ENCODE data around the gene PACRG.

DNA sequence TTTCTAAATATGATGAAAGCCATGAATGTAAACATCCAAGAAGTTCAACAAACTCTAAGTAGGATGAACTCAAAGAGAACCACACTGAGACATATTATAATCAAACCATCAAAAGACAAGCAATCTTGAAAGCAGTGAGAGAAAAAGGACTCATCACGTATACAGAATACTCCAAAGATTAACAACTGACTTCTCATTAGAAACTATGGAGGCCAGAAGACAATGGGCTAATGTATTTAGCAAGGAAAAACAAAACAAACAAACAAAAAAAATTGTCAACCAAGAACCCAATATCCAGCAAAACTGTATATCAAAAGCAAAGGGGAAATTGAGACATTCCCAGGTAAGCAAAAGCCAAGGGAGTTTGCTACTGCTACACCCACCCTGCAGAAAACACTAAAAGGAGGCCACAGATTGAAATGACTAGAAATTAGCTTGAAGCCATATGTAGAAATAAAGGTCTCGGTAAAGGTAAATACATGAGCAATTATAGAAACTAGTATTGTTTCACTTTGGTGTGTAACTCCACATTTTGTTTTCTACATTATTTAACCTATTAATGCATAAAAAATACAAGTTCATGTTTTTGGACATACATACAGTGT lies 385.7 kb downstream of the PACRG start:
- TF ChIP-seq EZH2phosphoT487 (IDR thresholded peaks at IDR 0.05; ENCODE audit: unreplicated experiment) (no peak), POLR2AphosphoS5 (IDR thresholded peaks at IDR 0.05; ENCODE audit: low read depth) (no peak), EZH2 (IDR thresholded peaks at IDR 0.05; ENCODE audit: low read depth, unreplicated experiment) (no peak), CREB1 (CRISPR knock-in tag; IDR thresholded peaks at IDR 0.05; ENCODE audit: low read depth) (no peak)
- TF ChIP-seq, protein P1, sequence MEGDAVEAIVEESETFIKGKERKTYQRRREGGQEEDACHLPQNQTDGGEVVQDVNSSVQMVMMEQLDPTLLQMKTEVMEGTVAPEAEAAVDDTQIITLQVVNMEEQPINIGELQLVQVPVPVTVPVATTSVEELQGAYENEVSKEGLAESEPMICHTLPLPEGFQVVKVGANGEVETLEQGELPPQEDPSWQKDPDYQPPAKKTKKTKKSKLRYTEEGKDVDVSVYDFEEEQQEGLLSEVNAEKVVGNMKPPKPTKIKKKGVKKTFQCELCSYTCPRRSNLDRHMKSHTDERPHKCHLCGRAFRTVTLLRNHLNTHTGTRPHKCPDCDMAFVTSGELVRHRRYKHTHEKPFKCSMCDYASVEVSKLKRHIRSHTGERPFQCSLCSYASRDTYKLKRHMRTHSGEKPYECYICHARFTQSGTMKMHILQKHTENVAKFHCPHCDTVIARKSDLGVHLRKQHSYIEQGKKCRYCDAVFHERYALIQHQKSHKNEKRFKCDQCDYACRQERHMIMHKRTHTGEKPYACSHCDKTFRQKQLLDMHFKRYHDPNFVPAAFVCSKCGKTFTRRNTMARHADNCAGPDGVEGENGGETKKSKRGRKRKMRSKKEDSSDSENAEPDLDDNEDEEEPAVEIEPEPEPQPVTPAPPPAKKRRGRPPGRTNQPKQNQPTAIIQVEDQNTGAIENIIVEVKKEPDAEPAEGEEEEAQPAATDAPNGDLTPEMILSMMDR (conservative IDR thresholded peaks at IDR 0.05; ENCODE audit: low read depth in 2 of 2), result no peak
